ENCODE measurements around the gene RPL27. TPM values are rescaled to one million over a fixed set of nuclear protein-coding genes. Genes with fewer than 3 reads are reported as not detected.

Gene RPL27
- total and polyA plus RNA-seq, 7 donors: 1,576 to 4,569 (median 2,828) TPM

DNA sequence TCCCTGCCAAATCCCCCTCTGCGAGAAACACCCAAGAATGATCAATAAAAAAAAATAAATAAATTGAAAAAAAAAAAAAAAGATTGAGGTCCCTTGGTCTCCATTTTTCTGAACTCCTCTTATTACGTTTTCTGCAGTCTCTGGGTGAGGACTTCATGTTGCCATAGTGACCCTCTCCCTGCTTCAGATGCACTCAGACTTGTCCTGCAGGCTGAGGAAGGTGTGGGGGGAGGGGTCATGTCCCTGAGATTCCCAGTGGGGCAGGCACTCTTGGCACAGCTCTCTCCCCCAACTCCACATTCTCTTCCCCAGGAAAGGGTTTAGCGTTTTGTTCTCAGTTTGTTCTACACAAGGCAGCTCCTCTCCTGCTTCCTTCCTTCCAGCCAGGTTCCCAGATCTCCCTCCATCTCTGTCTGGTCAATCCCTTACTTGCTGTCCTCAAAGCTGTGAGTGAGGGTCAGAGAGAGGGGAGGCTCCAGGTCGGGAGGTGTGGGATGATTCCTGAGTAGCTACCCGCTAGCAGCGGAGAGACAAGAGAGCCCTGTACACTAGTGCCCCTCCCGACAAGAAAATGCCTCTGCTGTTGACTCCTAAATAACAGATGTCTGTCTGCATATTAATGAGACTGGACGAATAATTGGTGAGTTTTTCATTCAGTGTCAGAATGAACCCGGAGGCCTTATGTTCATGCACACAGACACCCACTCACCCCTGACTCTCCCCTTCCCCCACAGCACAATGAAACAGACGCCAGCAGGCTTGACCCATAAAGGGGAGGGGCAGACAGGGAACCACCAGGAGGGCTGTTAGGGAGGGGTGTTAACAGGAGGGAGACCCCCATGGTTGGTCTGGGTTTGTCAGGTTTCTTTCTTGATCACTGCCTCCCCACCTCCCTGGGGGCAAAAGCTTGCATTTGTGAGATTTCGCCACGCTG is 36.0 kb downstream of the RPL27 start:
- Histone ChIP-seq H3K9me3 (no peaks in the 10 kb centered on the region), H3K27me3 (no peaks in the 10 kb centered on the region), H3K27ac (no peak overlapping the region), H3K4me1 (no peaks in the 10 kb centered on the region), H3K36me3 (no peaks in the 10 kb centered on the region), H3K4me3 (no peak overlapping the region)
- no peak for DNase-seq
- whole genome bisulfite sequencing, 2 donors: 66 to 71% methylated on average over 12 of the region's 12 CpGs
- intact Hi-C loops (cut with DNase I): no loop called here
- TF ChIP-seq EP300 (IDR thresholded peaks at IDR 0.05) (no peak), POLR2AphosphoS5 (IDR thresholded peaks at IDR 0.05) (no peak), POLR2A (IDR thresholded peaks at IDR 0.05) (no peak)
- TF ChIP-seq, protein P1, sequence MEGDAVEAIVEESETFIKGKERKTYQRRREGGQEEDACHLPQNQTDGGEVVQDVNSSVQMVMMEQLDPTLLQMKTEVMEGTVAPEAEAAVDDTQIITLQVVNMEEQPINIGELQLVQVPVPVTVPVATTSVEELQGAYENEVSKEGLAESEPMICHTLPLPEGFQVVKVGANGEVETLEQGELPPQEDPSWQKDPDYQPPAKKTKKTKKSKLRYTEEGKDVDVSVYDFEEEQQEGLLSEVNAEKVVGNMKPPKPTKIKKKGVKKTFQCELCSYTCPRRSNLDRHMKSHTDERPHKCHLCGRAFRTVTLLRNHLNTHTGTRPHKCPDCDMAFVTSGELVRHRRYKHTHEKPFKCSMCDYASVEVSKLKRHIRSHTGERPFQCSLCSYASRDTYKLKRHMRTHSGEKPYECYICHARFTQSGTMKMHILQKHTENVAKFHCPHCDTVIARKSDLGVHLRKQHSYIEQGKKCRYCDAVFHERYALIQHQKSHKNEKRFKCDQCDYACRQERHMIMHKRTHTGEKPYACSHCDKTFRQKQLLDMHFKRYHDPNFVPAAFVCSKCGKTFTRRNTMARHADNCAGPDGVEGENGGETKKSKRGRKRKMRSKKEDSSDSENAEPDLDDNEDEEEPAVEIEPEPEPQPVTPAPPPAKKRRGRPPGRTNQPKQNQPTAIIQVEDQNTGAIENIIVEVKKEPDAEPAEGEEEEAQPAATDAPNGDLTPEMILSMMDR (IDR thresholded peaks at IDR 0.05): no peak

DNA sequence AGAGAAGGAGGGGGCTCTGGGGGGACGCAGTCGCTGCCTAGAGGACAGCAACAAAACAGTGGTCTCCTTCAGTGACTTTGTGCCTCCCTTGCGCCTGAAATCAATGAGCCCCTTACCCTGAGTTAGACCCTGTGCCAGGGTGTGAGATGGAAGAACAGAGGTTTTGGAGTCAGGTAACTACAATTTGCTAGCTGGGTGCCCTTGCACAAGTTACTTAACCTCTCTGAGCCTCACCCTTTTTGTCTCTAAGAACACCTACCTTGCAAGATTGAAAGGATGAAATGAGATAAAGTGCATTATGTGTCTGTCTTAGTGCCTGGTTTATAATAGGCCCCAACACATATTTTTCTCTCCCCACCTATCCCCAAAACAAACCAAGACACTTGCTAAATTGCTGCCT is 36.7 kb downstream of the RPL27 start:
- WGBS, 2 donors: 92 to 97% methylated on average over 3 of the region's 3 CpGs
- H3K36me3 ChIP-seq: no peaks in the 10 kb centered on the region
- no peak for TF ChIP-seq EP300 (IDR thresholded peaks at IDR 0.05)
- TF ChIP-seq POLR2AphosphoS5 (IDR thresholded peaks at IDR 0.05): no peak
- no peak for TF ChIP-seq POLR2A (IDR thresholded peaks at IDR 0.05)
- TF ChIP-seq, protein P1 (IDR thresholded peaks at IDR 0.05): no peak
- no peak overlapping the region for H3K27ac ChIP-seq
- H3K4me1 ChIP-seq: no peaks in the 10 kb centered on the region
- no peak overlapping the region for H3K4me3 ChIP-seq
- intact Hi-C loops (cut with DNase I): no loop called here
- DNase-seq: no peak
- H3K27me3 ChIP-seq: no peaks in the 10 kb centered on the region
- H3K9me3 ChIP-seq: no peaks in the 10 kb centered on the region

DNA sequence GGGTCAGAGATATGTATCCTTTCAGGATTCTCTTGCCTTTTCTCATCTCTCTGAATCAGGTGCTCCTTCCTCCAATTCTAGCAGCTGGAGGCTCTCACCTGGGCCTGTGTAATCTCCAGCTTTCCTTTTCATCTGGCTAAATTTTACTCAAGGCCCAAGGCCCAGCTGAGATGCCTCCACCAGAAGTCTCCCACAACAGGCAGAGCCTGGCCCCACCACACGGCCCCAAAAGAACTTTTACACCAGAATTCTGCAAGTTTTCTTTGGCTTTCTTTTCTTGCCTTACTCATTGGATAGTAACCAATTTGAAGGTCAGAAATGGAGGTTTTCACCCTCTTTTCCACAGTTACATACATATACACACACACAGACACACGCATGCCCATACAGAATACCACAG is 41.4 kb downstream of the RPL27 start:
- TF ChIP-seq, protein P1 (IDR thresholded peaks at IDR 0.05): no peak
- TF ChIP-seq EP300 (IDR thresholded peaks at IDR 0.05) (no peak), POLR2AphosphoS5 (IDR thresholded peaks at IDR 0.05) (no peak), POLR2A (IDR thresholded peaks at IDR 0.05) (no peak)
- Histone ChIP-seq H3K36me3 (peaks cover 0 to 11% (median 0%) of the 10 kb centered on the region in 4 donors), H3K27me3 (no peaks in the 10 kb centered on the region), H3K4me3 (no peak overlapping the region), H3K9me3 (no peaks in the 10 kb centered on the region), H3K4me1 (no peaks in the 10 kb centered on the region), H3K27ac (no peak overlapping the region)
- intact Hi-C loops (cut with DNase I): no loop called here
- DNase-seq: no peak
- 90 to 95% methylated on average over 2 of the region's 2 CpGs for WGBS, 2 donors

DNA sequence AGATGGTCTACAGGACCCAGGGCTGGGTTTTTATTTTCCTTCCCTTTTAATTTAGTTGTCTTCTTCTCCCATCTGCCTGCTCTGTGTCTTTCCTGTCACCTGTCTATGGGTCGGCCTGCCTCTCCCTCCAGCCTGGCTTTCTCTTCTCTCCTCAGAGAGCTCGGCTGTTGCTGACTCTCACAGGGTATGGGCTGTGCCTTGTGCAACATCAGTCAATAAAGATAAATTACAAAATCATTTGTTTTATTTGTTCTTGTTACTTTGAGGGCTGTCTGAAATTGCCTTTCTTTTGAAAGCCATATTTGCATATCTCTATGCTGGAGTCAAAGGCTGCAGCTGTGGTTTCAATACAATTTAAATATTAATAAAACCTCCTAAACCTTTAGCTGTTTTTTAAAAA is 42.4 kb downstream of the RPL27 start:
- no peak overlapping the region for H3K27ac ChIP-seq
- no peaks in the 10 kb centered on the region for H3K4me1 ChIP-seq
- WGBS, 2 donors: 79 to 91% methylated on average over 2 of the region's 2 CpGs
- DNase-seq: no peak
- no peaks in the 10 kb centered on the region for H3K9me3 ChIP-seq
- peaks cover 0 to 11% (median 0%) of the 10 kb centered on the region in 4 donors for H3K36me3 ChIP-seq
- no peak overlapping the region for H3K4me3 ChIP-seq
- intact Hi-C loops (cut with DNase I): no loop called here
- H3K27me3 ChIP-seq: no peaks in the 10 kb centered on the region
- TF ChIP-seq POLR2AphosphoS5 (IDR thresholded peaks at IDR 0.05) (no peak), POLR2A (IDR thresholded peaks at IDR 0.05) (no peak), EP300 (IDR thresholded peaks at IDR 0.05) (no peak)
- TF ChIP-seq, protein P1 (IDR thresholded peaks at IDR 0.05): no peak

All from sigmoid colon (tissue), 7 donors.